Adrenal gland (tissue), 5 donors: Measurements from ENCODE around the gene NUAK2.

Source experiments
- POLR2A ChIP-seq, 2 donors: fragments of 450-650 bp; IDR thresholded peaks; one replicate each; pipeline ENCODE4 v1.6.1; 2017; ENCODE audit warnings: antibody characterized with exemption in 2 of 2, mild to moderate bottlenecking in 2 of 2, moderate library complexity in 1 of 2
- TF ChIP-seq, protein P1 (sequence below), 6 experiments: fragments of 450-650 bp in 4 of 6; fragments of 200-600 bp in 2 of 6; sonication (generic) in 1 of 6; IDR thresholded peaks; 1 replicate in 5 of 6; 2 replicates in 1 of 6; pipeline versions ENCODE4 v1.5.1 to v1.8.0; 2016 to 2021; ENCODE audit warnings: antibody characterized with exemption in 6 of 6, mild to moderate bottlenecking in 2 of 6, moderate library complexity in 1 of 6
- donor health status: DM: no; HTN: no; CAD: no.

GRCh38 chr1:205350124-205350523 is 28.6 kb upstream of the NUAK2 start:
- TF ChIP-seq, protein P1, sequence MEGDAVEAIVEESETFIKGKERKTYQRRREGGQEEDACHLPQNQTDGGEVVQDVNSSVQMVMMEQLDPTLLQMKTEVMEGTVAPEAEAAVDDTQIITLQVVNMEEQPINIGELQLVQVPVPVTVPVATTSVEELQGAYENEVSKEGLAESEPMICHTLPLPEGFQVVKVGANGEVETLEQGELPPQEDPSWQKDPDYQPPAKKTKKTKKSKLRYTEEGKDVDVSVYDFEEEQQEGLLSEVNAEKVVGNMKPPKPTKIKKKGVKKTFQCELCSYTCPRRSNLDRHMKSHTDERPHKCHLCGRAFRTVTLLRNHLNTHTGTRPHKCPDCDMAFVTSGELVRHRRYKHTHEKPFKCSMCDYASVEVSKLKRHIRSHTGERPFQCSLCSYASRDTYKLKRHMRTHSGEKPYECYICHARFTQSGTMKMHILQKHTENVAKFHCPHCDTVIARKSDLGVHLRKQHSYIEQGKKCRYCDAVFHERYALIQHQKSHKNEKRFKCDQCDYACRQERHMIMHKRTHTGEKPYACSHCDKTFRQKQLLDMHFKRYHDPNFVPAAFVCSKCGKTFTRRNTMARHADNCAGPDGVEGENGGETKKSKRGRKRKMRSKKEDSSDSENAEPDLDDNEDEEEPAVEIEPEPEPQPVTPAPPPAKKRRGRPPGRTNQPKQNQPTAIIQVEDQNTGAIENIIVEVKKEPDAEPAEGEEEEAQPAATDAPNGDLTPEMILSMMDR (IDR thresholded peaks at IDR 0.05), result no peak
- no peak for TF ChIP-seq POLR2A (IDR thresholded peaks at IDR 0.05)
